Measurements from ENCODE around the gene USF1.
A peak's percentile ranks its signal among the peaks of the same experiment; 100 is the strongest.

USF1 gene

GRCh38 chr1:161039154-161039545 is 6.6 kb downstream of the USF1 start:
- Histone ChIP-seq H3K36me3 (replicated peaks in 1 of 2; ENCODE audit: control insufficient read depth in 2 of 2, insufficient read depth in 2 of 2, low read length in 2 of 2) (peaks cover 34 to 58% of the 10 kb centered on the region in 2 donors), H2BK5ac (ENCODE audit: low read length) (no peak overlapping the region), H2BK120ac (ENCODE audit: low read depth, low read length) (no peak overlapping the region), H2BK12ac (ENCODE audit: low read length) (no peak overlapping the region), H3K4me3 (ENCODE audit: low read length in 2 of 2) (peak overlapping the region in 1 of 2 donors; percentile 98), H3K4me1 (ENCODE audit: control insufficient read depth in 2 of 2, insufficient read depth in 1 of 2, low read depth in 1 of 2, low read length in 2 of 2) (peaks cover 5 to 14% of the 10 kb centered on the region in 2 donors), H2AFZ (ENCODE audit: low read length) (no peak overlapping the region), H3K18ac (ENCODE audit: low read length) (no peak overlapping the region), H3K14ac (ENCODE audit: low read length) (no peak overlapping the region), H3K4ac (ENCODE audit: low read length) (no peak overlapping the region), H3K4me2 (ENCODE audit: insufficient read depth, low read length, poor library complexity, severe bottlenecking) (peak overlapping the region; percentile 96), H3K27ac (replicated peaks; ENCODE audit: low read length) (no peak overlapping the region), H2AK5ac (ENCODE audit: low read depth, low read length) (no peak overlapping the region), H2BK15ac (ENCODE audit: low read length) (no peak overlapping the region), H4K91ac (ENCODE audit: low read depth, low read length, poor library complexity) (no peak overlapping the region), H3K79me1 (ENCODE audit: low read depth, low read length) (peaks cover 3% of the 10 kb centered on the region), H3K9ac (ENCODE audit: low read depth, low read length, poor library complexity) (no peak overlapping the region), H4K8ac (ENCODE audit: low read depth, low read length) (no peak overlapping the region), H3K27me3 (ENCODE audit: control insufficient read depth in 3 of 3, insufficient read depth in 3 of 3, low read depth in 1 of 3, low read length in 3 of 3) (no peaks in the 10 kb centered on the region), H3K9me3 (replicated peaks in 1 of 2; ENCODE audit: control insufficient read depth in 2 of 2, insufficient read depth in 1 of 2, low read depth in 1 of 2, low read length in 2 of 2) (no peaks in the 10 kb centered on the region), H3K23ac (ENCODE audit: low read depth, low read length, poor library complexity) (peak overlapping the region; percentile 77)
- no peak for DNase-seq (ENCODE audit: low spot score)
- no CpG with 5 or more reads among the region's 3 CpGs for WGBS, 2 donors (ENCODE audit: extremely low coverage in 2 of 2, insufficient read length in 2 of 2, insufficient replicate concordance in 1 of 2)

DNA sequence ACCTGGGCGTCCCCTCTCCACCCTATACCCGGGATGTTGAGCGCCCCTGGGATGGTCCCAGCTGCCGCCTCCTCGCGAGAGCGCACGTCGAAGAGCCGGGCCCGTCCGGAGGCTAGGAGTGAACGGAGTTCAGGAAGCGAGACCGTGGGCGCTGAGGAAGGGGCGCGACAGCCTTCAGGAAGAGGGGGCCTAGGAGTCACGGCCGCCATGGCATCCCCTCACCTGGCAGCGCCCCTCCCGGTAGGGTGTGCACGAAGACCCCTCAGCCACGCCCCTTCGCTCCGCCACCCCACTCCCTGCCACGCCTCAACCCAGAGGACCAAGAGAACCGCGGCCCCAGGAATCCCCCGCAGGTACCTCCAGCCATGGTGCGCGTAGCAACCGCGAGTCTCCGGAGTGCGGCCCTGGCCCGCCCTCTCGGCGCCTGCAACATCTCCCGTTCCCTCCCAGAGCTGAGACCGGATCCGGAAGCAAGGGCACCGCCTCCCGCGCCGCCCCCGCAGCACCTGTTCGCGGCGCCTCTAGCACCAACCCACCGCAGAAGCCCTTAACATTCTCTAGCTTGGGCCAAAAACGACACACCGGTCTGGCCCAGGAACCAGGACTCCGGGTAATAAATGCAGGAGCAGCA is 7.1 kb downstream of the USF1 start, which contains the start of gene TSTD1:
Gene TSTD1 (minus strand): TSS at position 442 of the 631 bp plus-strand sequence. CDS start 75 bp downstream, at position 367.
- Histone ChIP-seq H3K9ac (ENCODE audit: low read depth, low read length, poor library complexity) (peak within 1 kb of the TSS; percentile 89), H2BK12ac (ENCODE audit: low read length) (peak within 1 kb of the TSS; percentile 14), H2BK120ac (ENCODE audit: low read depth, low read length) (no peak within 1 kb of the TSS), H2AK5ac (ENCODE audit: low read depth, low read length) (peak within 1 kb of the TSS; percentile 95), H3K79me1 (ENCODE audit: low read depth, low read length) (peaks cover 3% of the 10 kb centered on the region), H3K4me1 (ENCODE audit: control insufficient read depth in 2 of 2, insufficient read depth in 1 of 2, low read depth in 1 of 2, low read length in 2 of 2) (peaks cover 5 to 13% of the 10 kb centered on the region in 2 donors), H3K36me3 (replicated peaks in 1 of 2; ENCODE audit: control insufficient read depth in 2 of 2, insufficient read depth in 2 of 2, low read length in 2 of 2) (peaks cover 34 to 58% of the 10 kb centered on the region in 2 donors), H3K23ac (ENCODE audit: low read depth, low read length, poor library complexity) (peak within 1 kb of the TSS; percentile 77), H3K4ac (ENCODE audit: low read length) (peak within 1 kb of the TSS; percentile 81), H3K27ac (replicated peaks; ENCODE audit: low read length) (peak within 1 kb of the TSS; percentile 2), H4K91ac (ENCODE audit: low read depth, low read length, poor library complexity) (no peak within 1 kb of the TSS), H3K4me2 (ENCODE audit: insufficient read depth, low read length, poor library complexity, severe bottlenecking) (peak within 1 kb of the TSS; percentile 96), H3K14ac (ENCODE audit: low read length) (no peak within 1 kb of the TSS), H4K8ac (ENCODE audit: low read depth, low read length) (no peak within 1 kb of the TSS), H3K27me3 (ENCODE audit: control insufficient read depth in 3 of 3, insufficient read depth in 3 of 3, low read depth in 1 of 3, low read length in 3 of 3) (no peaks in the 10 kb centered on the region), H3K9me3 (replicated peaks in 1 of 2; ENCODE audit: control insufficient read depth in 2 of 2, insufficient read depth in 1 of 2, low read depth in 1 of 2, low read length in 2 of 2) (no peaks in the 10 kb centered on the region), H3K4me3 (ENCODE audit: low read length in 2 of 2) (peak within 1 kb of the TSS in 1 of 2 donors; percentile 98), H2AFZ (ENCODE audit: low read length) (no peak within 1 kb of the TSS), H3K18ac (ENCODE audit: low read length) (peak within 1 kb of the TSS; percentile 91), H2BK15ac (ENCODE audit: low read length) (no peak within 1 kb of the TSS), H2BK5ac (ENCODE audit: low read length) (peak within 1 kb of the TSS; percentile 92)
- no CpG with 5 or more reads among the region's 54 CpGs for WGBS, 2 donors (ENCODE audit: extremely low coverage in 2 of 2, insufficient read length in 2 of 2, insufficient replicate concordance in 1 of 2)
- peak; percentile 46 for DNase-seq (ENCODE audit: low spot score)

- no CpG with 5 or more reads among the region's 21 CpGs for WGBS, 2 donors (ENCODE audit: extremely low coverage in 2 of 2, insufficient read length in 2 of 2, insufficient replicate concordance in 1 of 2)
- Histone ChIP-seq H3K27ac (replicated peaks; ENCODE audit: low read length) (peak overlapping the region; percentile 2), H3K4me2 (ENCODE audit: insufficient read depth, low read length, poor library complexity, severe bottlenecking) (peak overlapping the region; percentile 96)
These were observed 7.9 kb downstream of the USF1 start for GRCh38 chr1:161037661-161038522.

DNA sequence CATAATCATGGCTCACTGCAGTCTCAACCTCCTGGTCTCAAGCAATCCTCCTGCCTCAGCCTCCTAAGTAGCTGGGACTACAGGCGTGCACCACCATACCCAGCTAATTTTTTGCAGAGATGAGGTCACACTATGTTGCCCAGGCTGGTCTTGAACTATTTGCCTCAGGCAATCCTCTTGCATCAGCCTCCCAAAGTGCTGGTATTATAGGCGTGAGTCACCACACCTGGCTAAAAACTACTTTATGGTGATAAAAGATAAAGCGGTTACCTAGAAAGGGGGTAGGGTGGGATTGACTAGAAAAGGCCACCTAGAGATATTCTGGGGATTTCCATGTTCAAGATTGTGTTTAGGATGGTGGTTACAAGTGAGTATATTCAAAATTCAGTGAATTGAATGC is 12.0 kb downstream of the USF1 start:
- no peak overlapping the region for H2BK120ac ChIP-seq (ENCODE audit: low read depth, low read length)
- H3K4me1 ChIP-seq (ENCODE audit: control insufficient read depth in 2 of 2, insufficient read depth in 1 of 2, low read depth in 1 of 2, low read length in 2 of 2) = peaks cover 5 to 12% of the 10 kb centered on the region in 2 donors
- no peak overlapping the region for H4K91ac ChIP-seq (ENCODE audit: low read depth, low read length, poor library complexity)
- no peak overlapping the region for H2AFZ ChIP-seq (ENCODE audit: low read length)
- no peak overlapping the region for H3K14ac ChIP-seq (ENCODE audit: low read length)
- H4K8ac ChIP-seq (ENCODE audit: low read depth, low read length) = no peak overlapping the region
- H3K27ac ChIP-seq (replicated peaks; ENCODE audit: low read length) = no peak overlapping the region
- peaks cover 3% of the 10 kb centered on the region for H3K79me1 ChIP-seq (ENCODE audit: low read depth, low read length)
- no peaks in the 10 kb centered on the region for H3K9me3 ChIP-seq (replicated peaks in 1 of 2; ENCODE audit: control insufficient read depth in 2 of 2, insufficient read depth in 1 of 2, low read depth in 1 of 2, low read length in 2 of 2)
- no peak overlapping the region for H3K18ac ChIP-seq (ENCODE audit: low read length)
- peaks cover 0 to 10% (median 0%) of the 10 kb centered on the region in 3 experiments for H3K27me3 ChIP-seq (ENCODE audit: control insufficient read depth in 3 of 3, insufficient read depth in 3 of 3, low read depth in 1 of 3, low read length in 3 of 3)
- peaks cover 0 to 11% of the 10 kb centered on the region in 2 donors for H3K36me3 ChIP-seq (replicated peaks in 1 of 2; ENCODE audit: control insufficient read depth in 2 of 2, insufficient read depth in 2 of 2, low read length in 2 of 2)
- H2AK5ac ChIP-seq (ENCODE audit: low read depth, low read length) = no peak overlapping the region
- H2BK5ac ChIP-seq (ENCODE audit: low read length) = no peak overlapping the region
- H2BK12ac ChIP-seq (ENCODE audit: low read length) = no peak overlapping the region
- no CpG with 5 or more reads among the region's 3 CpGs for WGBS, 2 donors (ENCODE audit: extremely low coverage in 2 of 2, insufficient read length in 2 of 2, insufficient replicate concordance in 1 of 2)
- H3K4me3 ChIP-seq (ENCODE audit: low read length in 2 of 2) = no peak overlapping the region
- H3K23ac ChIP-seq (ENCODE audit: low read depth, low read length, poor library complexity) = no peak overlapping the region
- DNase-seq (ENCODE audit: low spot score) = no peak
- H3K4ac ChIP-seq (ENCODE audit: low read length) = no peak overlapping the region
- no peak overlapping the region for H3K9ac ChIP-seq (ENCODE audit: low read depth, low read length, poor library complexity)
- no peak overlapping the region for H2BK15ac ChIP-seq (ENCODE audit: low read length)
- no peak overlapping the region for H3K4me2 ChIP-seq (ENCODE audit: insufficient read depth, low read length, poor library complexity, severe bottlenecking)

More at GRCh38 chr1:161037661-161038522, 7.9 kb downstream of the USF1 start:
- Histone ChIP-seq H3K36me3 (replicated peaks in 1 of 2; ENCODE audit: control insufficient read depth in 2 of 2, insufficient read depth in 2 of 2, low read length in 2 of 2) (peaks cover 30 to 52% of the 10 kb centered on the region in 2 donors), H3K27me3 (ENCODE audit: control insufficient read depth in 3 of 3, insufficient read depth in 3 of 3, low read depth in 1 of 3, low read length in 3 of 3) (no peaks in the 10 kb centered on the region), H3K14ac (ENCODE audit: low read length) (no peak overlapping the region), H3K23ac (ENCODE audit: low read depth, low read length, poor library complexity) (no peak overlapping the region), H3K4ac (ENCODE audit: low read length) (no peak overlapping the region), H2BK5ac (ENCODE audit: low read length) (no peak overlapping the region), H3K4me1 (ENCODE audit: control insufficient read depth in 2 of 2, insufficient read depth in 1 of 2, low read depth in 1 of 2, low read length in 2 of 2) (peaks cover 5 to 13% of the 10 kb centered on the region in 2 donors), H2BK120ac (ENCODE audit: low read depth, low read length) (no peak overlapping the region), H2BK12ac (ENCODE audit: low read length) (no peak overlapping the region), H4K8ac (ENCODE audit: low read depth, low read length) (no peak overlapping the region), H3K9ac (ENCODE audit: low read depth, low read length, poor library complexity) (peak overlapping the region; percentile 89), H3K18ac (ENCODE audit: low read length) (peak overlapping the region; percentile 91), H4K91ac (ENCODE audit: low read depth, low read length, poor library complexity) (no peak overlapping the region), H3K9me3 (replicated peaks in 1 of 2; ENCODE audit: control insufficient read depth in 2 of 2, insufficient read depth in 1 of 2, low read depth in 1 of 2, low read length in 2 of 2) (no peaks in the 10 kb centered on the region), H3K4me3 (ENCODE audit: low read length in 2 of 2) (peak overlapping the region in 1 of 2 donors; percentile 98), H2AK5ac (ENCODE audit: low read depth, low read length) (peak overlapping the region; percentile 95), H3K79me1 (ENCODE audit: low read depth, low read length) (peaks cover 3% of the 10 kb centered on the region), H2BK15ac (ENCODE audit: low read length) (no peak overlapping the region), H2AFZ (ENCODE audit: low read length) (no peak overlapping the region)
- DNase-seq (ENCODE audit: low spot score) = peak; percentile 26

Data from neuronal stem cell (in vitro differentiated cells).